ENCODE results near the gene MOB2.
"Not testable (repeated sequence)": the region's sequence is repeated elsewhere in the genome, so short reads cannot be mapped to it uniquely, and the experiment has no call there.

Gene MOB2

DNA sequence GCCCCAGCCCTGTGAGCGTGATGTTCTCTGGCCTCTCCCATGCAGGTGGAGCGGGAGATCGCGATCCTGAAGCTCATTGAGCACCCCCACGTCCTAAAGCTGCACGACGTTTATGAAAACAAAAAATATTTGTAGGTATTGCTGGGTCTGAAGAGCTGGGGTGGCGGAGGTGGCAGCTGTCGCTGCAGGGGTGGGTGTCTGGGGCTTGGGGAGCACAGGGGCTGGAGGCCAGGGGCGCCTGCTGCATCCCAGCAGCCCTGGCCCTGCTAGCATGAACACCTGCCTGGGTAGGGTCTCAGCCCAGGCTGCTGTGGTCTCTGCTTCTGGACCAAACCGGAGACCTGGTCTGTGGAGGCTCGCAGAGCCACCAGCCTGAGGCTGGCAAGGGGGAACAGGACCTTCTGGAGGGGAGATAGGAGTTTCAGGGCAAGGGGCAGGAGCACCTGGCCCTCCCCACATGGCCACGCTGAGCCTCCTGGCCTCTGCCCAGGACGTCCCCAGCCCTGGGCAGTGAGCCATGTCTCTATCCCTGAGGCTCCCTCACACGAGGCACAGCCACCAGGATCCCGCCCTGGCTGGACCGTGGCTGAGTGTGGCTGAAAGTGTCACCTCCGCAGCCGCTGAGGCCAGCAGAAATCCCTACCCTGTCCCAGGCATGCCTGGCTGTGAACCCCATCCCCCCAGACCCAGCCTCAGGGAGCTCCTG is 48.2 kb downstream of the MOB2 start:
- DNase-seq, result no peak

DNA sequence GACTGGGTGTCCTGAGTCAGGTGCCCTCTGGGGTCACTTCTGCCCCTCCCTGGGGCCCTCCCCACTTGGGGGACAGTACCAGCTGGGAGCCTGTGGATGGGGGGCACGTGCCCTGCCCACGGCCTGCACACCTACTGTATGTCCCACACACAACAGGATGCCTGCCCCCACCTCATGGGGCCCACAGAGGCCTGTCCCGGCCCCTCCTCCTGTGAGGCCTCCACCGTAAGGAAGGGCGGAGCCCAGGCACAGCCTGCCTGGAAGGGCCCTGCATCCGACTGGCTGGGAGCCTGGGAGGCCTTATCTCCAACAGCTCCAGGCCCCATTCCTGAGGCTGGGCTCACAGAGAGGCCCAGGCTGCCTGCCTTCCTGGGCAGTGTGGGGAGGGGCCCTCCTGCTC is 49.1 kb downstream of the MOB2 start:
- DNase-seq, result no peak

DNA sequence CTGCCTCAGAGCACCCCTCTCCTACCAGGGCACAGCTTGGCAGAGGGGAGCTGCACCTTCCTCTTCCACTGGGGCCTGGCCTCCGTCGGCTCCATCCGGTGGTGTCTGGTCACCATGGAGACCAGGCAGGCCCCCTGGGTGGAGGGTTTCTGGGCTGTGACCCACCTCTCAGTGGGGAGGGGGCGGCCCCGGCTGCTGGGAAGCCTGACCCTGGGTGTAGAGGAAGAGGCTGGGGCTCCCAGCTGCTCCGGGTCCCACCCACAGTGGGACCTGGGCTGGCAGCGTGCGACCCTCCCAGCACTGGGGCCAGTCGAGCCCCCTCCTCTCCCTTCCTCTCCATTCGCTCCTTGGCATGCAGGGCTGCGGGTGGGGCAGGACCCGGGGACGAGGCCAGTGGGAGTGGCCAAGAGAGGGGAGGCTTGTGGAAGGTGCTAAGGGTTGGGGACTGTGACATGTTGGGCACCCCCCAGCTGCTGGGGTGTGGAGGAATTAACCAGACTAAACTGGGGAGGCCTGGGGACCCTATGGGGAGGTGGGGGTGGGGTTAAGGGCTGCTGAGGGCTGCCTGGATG is 50.0 kb downstream of the MOB2 start:
- no peak for DNase-seq

- no peak for DNase-seq
These were observed 50.6 kb downstream of the MOB2 start for GRCh38 chr11:1435820-1436467.

- DNase-seq, result not testable (repeated sequence)
These were observed 51.1 kb downstream of the MOB2 start for GRCh38 chr11:1435479-1435819.

DNA sequence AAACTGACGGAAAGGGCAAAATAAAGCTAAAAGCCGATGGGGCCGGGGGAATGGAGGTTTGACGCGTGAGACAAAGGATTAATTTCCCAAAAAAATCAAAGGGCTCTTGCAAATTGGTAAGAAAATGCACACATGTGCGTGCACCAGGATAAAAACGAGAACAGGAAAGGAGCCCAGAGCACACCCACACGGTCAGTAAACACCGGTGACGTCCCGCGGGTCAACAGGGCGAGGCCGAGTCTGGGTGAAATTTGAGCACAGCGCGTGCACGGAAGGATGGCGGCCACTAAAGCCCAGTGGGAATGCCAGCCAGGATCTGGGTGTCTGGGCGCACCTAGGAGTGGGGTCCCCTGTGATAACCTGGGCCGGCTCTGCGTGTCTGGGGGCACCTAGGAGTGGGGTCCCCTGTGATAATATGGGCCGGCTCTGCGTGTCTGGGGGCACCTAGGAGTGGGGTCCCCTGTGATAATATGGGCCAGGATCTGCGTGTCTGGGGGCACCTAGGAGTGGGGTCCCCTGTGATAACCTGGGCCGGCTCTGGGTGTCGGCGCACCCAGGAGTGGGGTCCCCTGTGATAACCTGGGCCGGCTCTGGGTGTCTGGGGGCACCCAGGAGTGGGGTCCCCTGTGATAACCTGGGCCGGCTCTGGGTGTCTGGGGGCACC is 52.5 kb downstream of the MOB2 start:
- no peak for DNase-seq

DNA sequence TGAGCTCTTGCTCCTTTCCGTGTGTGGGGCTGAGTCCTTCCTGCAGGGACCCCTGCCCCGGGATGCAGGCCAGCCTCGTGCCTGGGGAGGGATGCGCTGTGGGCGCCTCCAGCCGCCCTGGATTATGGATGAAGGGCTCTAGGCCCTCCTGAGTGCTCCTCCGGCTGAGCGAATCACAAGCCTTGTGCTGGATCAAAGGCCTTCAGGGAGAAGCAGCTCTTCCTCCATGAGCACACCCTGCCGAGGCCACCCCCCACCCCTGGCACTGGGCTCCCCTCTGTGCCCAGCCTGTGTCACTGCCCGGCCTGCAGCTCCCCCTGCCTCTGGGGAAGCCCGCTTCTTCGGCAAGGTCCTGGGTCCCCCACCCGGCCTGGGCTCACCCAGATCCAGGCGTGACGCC is 53.0 kb downstream of the MOB2 start:
- DNase-seq, result no peak

DNA sequence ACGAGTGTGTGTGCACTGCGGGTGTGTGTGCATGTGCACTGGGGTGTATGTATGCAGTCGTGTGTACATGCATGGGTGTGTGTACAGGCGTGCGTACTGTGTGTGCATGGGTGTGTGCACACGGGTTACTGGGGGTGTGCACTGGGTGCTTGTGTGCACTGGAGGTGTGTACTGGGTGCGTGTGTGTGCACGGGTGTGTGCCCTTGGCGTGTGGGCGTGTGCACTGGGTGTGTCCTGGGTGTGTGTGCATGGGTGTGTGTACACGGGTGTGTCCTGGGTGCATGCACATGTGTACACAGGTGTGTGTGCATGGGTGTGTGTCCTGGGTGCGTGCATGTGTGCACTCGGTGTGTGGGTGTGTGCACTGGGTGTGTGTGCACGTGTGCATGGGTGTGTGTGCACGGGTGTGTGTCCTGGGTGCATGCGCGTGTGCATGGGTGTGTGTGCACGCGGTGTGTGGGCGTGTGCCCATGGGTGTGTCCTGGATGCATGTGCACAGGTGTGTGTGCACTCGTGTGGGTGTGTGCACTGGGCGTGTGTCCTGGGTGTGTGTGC is 57.7 kb downstream of the MOB2 start:
- DNase-seq, result no peak

DNA sequence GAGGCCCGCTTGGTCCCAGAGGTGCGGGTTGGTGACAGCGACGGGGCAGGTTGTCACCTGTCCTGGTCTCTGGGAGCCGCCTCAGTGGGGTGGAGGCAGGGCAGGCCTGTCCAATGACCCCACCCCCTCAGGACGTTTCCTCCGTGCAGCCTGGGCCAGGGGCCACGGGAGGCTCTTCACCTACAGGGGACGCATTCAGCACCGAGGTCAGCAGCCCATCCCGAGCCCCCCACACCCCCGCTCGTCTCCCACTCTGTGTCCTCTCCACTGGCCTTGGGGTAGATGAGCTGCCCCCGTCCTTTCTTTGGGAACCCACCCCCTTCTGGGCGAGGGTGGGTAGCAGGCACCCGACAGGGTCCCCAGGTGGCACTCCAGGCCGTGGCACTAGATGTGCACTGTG is 61.1 kb downstream of the MOB2 start:
- no peak for DNase-seq

- no peak for DNase-seq
These were observed 61.6 kb downstream of the MOB2 start for GRCh38 chr11:1425006-1425405.

DNA sequence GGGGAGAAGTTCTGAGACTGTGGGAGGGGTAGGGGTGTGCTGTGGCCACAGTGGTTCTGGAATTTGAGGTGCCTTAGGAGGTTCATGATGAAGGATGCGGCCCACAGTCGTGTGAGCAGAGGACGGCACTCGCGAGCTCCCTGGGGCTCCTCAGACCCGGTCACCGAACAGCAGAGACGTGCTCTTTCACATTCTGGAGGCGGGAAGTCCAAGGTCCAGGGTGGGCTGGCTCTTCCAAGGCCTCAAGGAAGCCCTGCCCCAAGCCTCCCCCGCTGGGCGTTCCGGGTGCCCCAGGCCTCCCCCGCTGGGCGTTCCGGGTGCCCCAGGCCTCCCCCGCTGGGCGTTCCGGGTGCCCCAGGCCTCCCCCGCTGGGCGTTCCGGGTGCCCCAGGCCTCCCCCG is 63.2 kb downstream of the MOB2 start:
- DNase-seq, result not testable (repeated sequence)

DNA sequence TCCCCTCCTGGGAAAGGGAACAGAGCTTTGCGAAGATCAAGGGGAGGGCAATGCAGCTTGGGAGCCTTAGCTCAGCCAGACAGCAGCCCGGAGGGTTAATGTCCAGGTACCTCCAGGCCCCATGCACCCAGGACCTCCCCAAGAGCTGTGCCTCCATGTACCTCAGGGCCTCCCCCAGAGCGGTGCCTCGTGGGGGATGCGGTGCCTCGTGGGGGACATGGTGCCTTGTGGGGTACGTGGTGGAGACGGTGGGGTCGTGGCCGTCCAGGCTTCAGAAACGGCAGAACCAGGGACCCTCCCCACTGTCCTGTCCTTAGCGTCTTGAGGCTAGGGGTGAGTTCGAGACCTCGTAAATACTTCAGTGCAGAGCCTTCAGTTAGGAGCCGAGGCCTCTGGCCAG is 63.6 kb downstream of the MOB2 start:
- DNase-seq, result no peak

DNA sequence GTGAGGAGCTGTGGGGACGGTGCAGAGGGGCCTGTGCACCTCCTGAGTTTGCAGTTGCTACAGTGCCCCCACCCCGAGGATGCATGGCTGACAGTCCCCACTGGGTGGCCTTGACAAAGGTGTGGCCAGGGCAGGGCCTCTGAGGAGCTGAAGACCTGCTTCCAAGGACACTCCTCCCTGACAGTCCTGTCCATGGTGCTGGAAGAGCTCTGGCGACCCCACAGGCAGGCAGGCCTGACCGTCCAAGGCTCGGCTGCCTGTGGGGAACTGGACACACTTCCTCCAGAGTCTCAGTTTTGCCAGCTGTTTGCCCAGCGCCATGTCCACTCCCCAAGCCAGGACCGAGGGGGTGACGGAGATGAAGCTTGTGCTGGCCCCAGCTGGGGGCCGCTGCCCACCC is 64.1 kb downstream of the MOB2 start:
- DNase-seq, result no peak

GRCh38 chr11:1421291-1421690 is 65.3 kb downstream of the MOB2 start:
- no peak for DNase-seq

- no peak for DNase-seq
These were observed 66.8 kb downstream of the MOB2 start for GRCh38 chr11:1419811-1420210.

Measured in NCI-H2081 treated with DMSO at 0.1 percent for 48 hours (cell line).